Fibroblast of villous mesenchyme (primary cell): Measurements from ENCODE around the gene KCNK6. TPM values are rescaled to one million over a fixed set of nuclear protein-coding genes. Genes with fewer than 3 reads are reported as not detected.

Experiments
- DNase-seq: peaks from one replicate; pipeline ENCODE4 v3.0.0-alpha.2; 2010; ENCODE audit warnings: low read depth
- H3K4me3 ChIP-seq: 2 replicates; pipeline ENCODE4 v1.5.1; 2011; ENCODE audit warnings: low read depth, mild to moderate bottlenecking, low read length
- CTCF ChIP-seq: IDR thresholded peaks from 2 replicates; pipeline ENCODE4 v1.5.1; 2012; ENCODE audit warnings: low read depth, mild to moderate bottlenecking, low read length; ENCODE audit not compliant: insufficient read depth
- small RNA-seq: library from RNA; depleted of rRNA; stranded (forward); fragments of <200 nt; gene quantifications from one replicate; pipeline ENCODE3, GENCODE V24; 2012
- total RNA-seq: library from RNA; depleted of rRNA; stranded (reverse); fragments of >200 nt; gene quantifications from 2 replicates; pipeline ENCODE4 v1.2.3, GENCODE V29; 2012

KCNK6 gene
- total RNA-seq, 1 donor, result 8.6 TPM

- no peak for DNase-seq
- no peak for TF ChIP-seq CTCF
- no peak overlapping the region for H3K4me3 ChIP-seq
Observed at GRCh38 chr19:38376576-38376975, 56.9 kb downstream of the KCNK6 start.

DNA sequence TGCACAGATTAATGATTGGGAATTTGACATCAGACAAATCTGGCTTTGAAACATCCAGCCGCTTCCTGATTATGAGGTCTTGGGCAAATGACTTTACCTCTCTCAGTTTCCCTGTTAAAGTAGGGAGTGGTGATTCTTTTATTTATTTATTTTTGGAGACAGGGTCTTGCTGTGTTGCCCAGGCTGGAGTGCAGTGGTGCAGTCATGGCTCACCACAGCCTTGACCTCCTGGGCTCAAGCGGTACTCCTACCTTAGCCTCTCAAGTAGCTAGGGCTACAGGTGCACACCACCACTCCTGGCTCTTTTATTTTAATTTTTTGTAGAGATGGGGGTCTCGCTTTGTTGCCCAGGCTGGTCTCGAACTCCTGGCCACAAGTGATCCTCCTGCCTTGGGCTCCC lies 57.4 kb downstream of the KCNK6 start:
- TF ChIP-seq CTCF, result no peak
- no peak for DNase-seq
- H3K4me3 ChIP-seq, result no peak overlapping the region

GRCh38 chr19:38378866-38379265 lies 59.2 kb downstream of the KCNK6 start:
- no peak overlapping the region for H3K4me3 ChIP-seq
- no peak for DNase-seq

DNA sequence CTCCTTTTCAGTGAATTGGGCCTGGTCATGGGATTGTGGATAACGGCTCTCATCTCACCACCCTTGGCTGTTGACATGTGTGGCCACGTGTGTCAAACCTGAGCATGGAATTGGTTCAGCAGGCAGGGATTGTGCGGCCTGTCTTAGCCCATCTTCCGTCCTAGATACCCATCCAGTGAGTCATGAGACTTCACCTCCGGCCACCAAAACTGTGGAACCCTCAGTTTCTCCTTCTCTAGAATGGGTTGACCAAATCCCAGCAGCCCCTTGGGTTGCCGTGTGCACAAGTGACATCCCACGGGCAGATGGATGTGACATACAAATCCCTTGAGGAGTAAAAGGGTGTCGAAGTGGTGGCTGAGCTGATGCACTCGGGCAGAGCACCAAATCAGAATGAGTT lies 61.5 kb downstream of the KCNK6 start:
- H3K4me3 ChIP-seq, result no peak overlapping the region
- TF ChIP-seq CTCF, result no peak
- DNase-seq, result no peak

More at GRCh38 chr19:38378866-38379265, 59.2 kb downstream of the KCNK6 start:
- TF ChIP-seq CTCF, result no peak

Small RNAs within 50 kb of the gene (small RNA-seq; reads per million reads assigned to genes)
- gene RF00019, result not detected

Other genes starting within 250 kb of the KCNK6 start
- gene DPF1, start 95.6 kb upstream of the KCNK6 start, total RNA-seq, result 1.7 and 3.5 TPM in 2 replicates
- 1.3 and 8.7 TPM in 2 replicates for gene PPP1R14A, start 63.5 kb upstream of the KCNK6 start, total RNA-seq
- 3.5 and 5.5 TPM in 2 replicates for gene SPINT2, start 55.3 kb upstream of the KCNK6 start, total RNA-seq
- gene C19orf33, start 15.6 kb upstream of the KCNK6 start, total RNA-seq, result 1.3 and 3.2 TPM in 2 replicates
- gene YIF1B, start 3.9 kb upstream of the KCNK6 start, total RNA-seq, result 50.1 and 65.7 TPM in 2 replicates
- gene CATSPERG, start 16.0 kb downstream of the KCNK6 start, total RNA-seq, result 1.3 and 1.7 TPM in 2 replicates
- gene PSMD8, start 54.7 kb downstream of the KCNK6 start, total RNA-seq, result 277 and 299 TPM in 2 replicates
- gene GGN, start 68.2 kb downstream of the KCNK6 start, total RNA-seq, result 0.32 and 0.86 TPM in 2 replicates
- 3.9 TPM in 2 replicates for gene SPRED3, start 68.9 kb downstream of the KCNK6 start, total RNA-seq
- gene FAM98C, start 83.2 kb downstream of the KCNK6 start, total RNA-seq, result 7.8 and 10.3 TPM in 2 replicates
- not detected in 2 replicates for gene RASGRP4, start 106.4 kb downstream of the KCNK6 start, total RNA-seq
- under 0.01 TPM in 2 replicates for gene RYR1, start 113.8 kb downstream of the KCNK6 start, total RNA-seq